ENCODE results near the gene TMEM161B.
"Not testable (repeated sequence)": the region's sequence is repeated elsewhere in the genome, so short reads cannot be mapped to it uniquely, and the experiment has no call there.

TMEM161B gene

DNA sequence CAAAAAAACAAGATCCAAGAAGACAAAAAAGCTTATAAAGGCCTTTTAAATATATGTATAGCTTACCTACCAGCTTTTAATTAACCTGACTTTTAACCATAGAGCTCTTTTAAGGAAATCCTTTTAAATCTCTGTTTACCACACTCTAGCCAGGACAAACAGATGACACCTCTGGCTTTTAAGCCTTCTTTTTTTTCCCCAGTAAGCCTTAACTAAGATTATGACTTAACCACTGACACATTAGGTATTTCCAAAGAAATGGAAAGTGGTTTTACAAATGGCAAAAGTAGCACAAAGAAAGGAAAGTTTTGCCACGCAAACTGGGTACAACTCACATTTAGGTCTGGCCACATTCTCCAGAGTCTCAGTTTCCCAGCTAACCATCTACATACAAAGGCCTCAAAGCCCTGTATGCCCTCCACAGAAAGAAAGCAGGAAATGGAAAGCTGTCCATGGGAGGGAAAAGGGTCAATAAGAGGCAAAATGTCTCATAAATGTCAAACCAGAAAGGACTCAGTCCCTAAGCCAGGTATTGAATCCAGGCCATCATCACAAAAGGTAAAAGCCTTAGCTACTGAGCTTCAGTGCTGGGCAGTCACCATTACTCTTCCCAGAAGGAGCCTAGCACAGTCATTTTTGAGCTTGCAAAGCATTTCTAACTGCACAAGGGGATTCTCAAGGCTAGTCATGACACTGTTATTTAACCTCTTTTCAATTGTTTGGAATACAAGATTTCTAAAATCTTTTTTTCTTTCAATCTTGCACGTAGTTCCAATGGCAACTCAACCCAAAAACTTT lies 19.7 kb downstream of the TMEM161B start:
- DNase-seq (ENCODE audit: low read depth): no peak

DNA sequence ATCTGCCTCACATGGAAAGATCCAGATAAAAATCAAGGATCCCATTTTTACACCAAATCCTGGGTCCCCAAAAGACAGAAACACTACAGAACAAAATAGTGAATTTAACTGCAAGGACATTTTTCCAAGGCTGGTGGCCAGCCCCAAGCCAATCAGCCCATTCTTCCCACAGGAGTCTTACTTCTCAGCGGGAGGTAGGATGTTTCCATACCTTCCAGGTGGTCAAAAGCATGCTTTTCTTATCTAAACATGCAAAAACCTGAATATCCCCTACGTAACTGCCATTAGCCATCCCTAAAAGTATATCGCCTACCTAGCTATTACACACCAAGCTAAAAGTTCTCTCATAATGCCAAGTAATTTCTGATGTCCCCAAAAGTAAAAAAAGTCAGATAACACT lies 20.6 kb downstream of the TMEM161B start:
- DNase-seq (ENCODE audit: low read depth): no peak

DNA sequence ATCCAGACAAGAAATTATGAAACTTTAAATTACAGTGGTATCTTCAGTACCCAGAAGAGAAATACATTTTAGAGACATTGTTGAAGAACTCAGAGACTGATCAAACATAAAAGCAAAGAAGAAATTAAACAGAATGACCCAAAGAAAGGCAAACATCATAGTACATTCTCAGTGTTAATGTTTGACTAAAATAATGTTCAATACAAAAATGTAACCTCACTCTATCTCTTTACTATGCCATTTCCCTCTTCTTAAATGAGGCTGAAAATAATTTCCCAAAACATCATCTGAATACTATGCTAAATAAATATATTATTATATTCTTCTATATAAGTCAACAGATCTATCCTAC lies 22.8 kb downstream of the TMEM161B start:
- DNase-seq (ENCODE audit: low read depth): no peak

DNA sequence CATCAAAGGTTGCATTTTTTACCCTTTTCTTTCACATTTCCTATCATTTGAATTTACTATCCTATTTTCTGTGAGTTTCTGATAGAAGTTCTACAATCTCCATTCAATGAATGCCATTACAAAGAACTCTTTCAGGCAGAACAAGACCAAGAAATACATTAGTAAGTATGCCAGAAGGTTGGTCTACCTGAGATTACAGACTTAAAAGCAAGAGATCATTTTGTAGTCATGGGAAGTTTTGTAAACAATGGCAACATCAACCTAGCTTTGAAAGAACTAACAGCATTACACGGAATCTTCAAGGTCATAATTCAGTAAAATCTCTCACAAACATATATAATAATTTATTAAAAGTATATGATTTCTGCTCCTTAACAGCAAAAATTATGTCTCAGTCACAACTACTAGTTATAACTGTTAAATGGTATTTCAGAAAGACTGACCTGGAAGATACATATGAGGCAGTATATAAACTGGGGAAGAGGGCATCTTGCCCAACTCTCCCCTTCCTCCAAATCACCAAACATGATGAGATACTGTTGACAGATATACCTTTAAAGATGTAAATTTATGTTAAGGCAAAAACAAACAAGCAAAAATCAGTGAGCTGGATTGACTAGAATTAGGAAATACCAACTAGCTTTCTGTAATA lies 23.3 kb downstream of the TMEM161B start:
- DNase-seq (ENCODE audit: low read depth): no peak

DNA sequence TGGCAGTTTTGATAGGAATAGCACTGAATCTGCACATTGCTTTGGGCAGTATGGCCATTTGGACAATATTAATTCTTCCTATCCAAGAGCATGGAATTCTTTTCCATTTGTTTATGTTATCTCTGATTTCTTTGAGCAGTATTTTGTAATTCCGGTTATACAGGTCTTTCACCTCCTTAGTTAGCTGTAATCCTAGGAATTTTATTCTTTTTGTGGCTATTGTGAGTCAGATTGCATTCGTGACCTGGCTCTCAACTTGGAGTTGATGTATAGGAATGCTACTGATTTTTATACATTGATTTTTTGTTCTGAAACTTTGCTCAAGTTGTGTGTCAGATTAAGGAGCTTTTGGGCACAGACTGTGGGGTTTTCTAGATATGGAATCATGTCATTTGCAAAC lies 24.0 kb downstream of the TMEM161B start:
- no peak for DNase-seq (ENCODE audit: low read depth)

DNA sequence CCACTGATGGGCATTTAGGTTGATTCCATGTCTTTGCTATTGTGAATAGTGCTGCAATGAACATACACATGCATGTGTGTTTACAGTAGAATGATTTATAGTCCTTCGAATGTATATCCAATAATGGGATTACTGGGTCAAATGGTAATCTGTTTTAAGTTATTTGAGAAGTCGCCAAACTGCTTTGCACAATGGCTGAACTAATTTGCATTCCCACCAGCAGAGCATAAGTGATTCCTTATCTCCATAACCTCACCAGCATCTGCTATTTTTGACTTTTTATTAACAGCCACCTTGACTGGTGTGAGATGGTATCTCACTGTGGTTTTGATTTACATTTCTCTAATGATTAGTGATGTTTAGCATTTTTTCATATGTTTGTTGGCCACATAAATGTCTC lies 25.2 kb downstream of the TMEM161B start:
- not testable (repeated sequence) for DNase-seq (ENCODE audit: low read depth)

DNA sequence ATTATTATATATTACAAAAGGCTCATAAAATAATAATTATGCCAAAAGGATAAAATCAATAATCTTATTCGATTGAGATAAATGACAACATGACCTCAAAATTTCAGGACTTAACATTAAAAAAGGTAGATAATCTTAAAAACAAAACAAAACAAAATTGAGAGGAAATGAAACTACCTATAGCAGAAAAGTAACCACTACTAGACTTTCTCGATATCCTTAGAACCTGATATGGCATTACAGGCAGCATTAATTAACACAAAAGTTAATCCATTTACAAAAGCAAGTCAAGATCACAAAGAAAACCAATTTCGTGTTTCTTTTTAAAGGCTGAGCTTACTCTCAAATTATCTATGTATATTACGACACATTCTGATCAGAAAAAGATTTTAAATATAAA lies 29.9 kb downstream of the TMEM161B start:
- DNase-seq (ENCODE audit: low read depth): no peak

DNA sequence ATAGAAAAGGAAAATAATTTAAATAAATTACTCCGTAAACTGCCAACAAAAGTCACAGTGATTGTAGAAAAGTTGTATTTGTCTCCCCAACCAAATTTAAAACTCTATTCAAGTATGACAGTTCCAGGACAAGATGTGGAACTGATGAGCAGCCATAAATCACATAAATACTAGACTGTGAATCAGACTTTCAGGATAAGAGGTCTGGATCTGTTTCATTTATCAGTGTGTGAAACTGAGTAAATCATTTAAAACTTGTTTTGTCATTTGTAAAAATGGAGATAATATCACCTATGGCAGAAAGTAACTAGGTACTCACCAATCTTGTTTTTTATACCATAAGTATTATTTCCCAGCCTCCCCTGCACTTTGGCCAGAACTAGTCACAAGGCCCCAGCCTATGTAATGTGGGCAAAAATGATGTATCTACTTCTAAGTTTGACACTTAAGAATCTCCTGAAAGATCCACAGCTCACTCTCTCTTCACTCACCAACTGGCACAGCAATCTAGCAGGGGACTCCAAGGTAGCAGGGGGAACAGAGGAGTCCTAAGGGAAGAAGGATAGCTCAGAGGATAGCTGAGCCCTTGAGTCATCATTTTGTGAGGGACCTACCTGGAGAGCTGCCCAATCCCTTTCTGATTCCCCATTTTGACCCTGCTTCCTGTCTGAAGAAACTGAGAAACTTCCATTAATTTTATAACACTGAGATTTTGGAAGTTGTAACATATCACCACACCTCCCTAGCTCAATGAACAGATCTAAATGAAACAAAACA lies 31.6 kb downstream of the TMEM161B start:
- DNase-seq (ENCODE audit: low read depth): no peak

DNA sequence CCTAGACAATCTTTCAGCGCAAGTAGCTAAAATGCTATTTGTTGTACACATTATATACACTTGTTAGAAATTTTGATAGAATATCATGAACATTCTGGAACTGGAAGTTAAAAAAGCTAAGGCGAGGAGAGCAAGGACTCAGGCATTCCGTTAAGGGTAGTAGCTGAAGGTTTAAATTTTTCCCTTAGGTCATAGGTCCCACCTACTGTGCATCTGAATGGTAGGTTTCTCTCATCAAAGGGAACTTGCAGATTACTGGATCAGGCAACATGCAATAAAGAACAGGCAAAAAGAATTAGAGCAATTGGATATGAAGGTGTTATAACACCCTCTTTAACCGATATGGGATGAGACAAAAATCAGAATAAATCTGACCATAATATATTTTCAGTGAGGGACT lies 32.8 kb downstream of the TMEM161B start:
- no peak for DNase-seq (ENCODE audit: low read depth)

DNA sequence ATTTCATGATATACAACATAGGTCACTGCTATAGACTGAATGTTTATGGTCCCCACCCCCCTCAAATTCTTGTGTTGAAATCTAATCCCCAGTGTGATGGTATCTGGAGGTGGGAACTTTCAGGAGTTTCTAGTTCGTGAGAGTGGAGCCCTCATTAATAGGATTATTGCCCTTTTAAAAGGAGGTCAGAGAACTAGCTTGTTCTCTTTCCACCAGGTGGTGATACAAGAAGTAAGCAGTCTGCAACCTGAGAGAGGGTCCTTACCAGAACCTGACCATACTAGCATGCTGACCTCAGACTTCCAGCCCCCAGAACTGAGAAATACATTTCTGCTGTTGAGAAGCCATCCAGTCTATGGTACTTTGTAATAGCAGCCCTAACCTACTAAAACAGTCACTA lies 33.3 kb downstream of the TMEM161B start:
- DNase-seq (ENCODE audit: low read depth): no peak

DNA sequence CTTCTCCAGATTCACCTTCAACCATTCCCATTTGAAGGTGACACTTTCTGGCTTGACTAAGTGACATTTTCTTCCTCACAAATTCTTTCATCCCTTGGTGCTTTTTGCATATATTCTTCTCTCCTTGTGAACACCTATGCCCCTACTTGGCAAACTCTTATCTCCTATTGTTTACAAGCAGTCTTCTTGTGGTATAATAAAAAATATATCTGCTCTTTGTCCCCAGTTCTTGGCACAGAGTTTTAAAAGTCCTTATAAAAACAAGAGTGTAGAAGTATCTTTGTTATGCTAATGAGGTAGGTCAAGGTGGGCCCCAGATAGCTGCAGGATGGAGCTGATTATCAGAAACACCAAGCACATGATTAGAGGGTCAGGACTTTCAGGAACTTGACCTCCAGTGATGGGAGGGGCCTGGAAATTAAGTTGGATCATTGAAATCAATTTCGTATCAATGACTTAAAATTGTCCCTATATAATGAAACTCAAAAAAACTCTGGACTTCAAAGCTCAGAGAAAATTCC lies 38.0 kb downstream of the TMEM161B start:
- no peak for DNase-seq (ENCODE audit: low read depth)

DNA sequence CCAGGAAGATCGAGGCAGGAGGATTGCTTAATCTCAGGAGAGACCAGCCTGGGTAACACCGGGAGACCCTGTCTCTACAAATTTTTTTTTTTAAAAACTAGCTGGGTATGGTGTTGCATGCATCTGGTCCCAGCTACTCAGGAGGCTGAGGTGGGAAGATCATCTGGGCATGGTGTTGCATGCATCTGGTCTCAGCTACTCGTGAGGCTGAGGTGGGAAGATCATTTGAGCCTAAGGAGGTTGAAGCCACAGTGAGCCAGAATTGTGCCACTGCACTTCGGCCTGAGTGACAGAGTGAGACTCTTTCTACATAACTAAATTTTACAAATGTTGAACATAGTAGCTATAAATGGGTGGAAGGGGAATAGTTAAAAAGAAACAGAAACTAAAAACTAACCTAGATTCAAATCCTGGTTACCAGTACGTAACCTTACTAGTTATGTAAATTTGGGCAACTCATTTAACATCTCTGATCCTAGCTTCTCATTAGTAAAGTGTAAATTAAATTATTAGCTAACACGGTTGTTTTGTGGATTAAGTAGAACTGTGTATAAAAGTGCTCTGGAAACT lies 41.7 kb downstream of the TMEM161B start:
- DNase-seq (ENCODE audit: low read depth): no peak

DNA sequence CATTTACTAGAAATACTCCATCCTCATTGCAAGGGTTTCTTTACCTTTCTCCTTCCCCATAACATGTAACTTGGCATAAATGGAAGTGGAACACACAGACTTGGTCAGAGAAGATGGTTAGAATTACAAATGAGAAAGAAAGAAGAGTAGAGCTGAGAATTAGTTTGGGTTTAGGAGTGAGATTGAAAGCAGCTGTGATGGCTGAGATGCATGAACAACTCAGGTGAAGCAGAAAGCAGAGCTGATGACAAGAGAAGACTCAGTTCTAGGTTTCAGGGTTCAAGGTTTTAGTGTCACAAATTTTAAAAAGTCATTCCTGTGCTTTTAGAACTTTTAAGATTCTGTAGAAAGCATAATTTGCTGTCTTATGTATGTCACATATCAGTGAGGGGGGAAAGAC lies 54.0 kb downstream of the TMEM161B start:
- no peak for DNase-seq (ENCODE audit: low read depth)

DNA sequence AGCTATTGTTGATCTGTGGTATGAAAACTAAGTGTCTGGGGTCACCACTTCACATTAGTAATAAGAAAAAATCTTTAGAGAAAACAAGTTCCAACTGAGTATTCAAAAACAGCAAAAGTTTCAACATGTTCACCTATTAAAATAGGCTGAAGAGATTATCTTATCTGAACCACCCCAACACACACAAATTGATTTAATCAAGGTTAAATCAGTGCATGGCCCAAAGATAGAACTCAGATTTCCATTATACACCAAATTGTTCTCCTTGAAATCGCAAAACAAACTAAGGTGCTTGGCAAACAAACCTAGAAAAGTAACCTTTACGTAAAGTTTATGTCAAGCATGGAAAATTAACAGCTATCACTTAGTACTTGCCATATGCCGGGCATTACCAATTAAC lies 61.1 kb downstream of the TMEM161B start:
- DNase-seq (ENCODE audit: low read depth): no peak

DNA sequence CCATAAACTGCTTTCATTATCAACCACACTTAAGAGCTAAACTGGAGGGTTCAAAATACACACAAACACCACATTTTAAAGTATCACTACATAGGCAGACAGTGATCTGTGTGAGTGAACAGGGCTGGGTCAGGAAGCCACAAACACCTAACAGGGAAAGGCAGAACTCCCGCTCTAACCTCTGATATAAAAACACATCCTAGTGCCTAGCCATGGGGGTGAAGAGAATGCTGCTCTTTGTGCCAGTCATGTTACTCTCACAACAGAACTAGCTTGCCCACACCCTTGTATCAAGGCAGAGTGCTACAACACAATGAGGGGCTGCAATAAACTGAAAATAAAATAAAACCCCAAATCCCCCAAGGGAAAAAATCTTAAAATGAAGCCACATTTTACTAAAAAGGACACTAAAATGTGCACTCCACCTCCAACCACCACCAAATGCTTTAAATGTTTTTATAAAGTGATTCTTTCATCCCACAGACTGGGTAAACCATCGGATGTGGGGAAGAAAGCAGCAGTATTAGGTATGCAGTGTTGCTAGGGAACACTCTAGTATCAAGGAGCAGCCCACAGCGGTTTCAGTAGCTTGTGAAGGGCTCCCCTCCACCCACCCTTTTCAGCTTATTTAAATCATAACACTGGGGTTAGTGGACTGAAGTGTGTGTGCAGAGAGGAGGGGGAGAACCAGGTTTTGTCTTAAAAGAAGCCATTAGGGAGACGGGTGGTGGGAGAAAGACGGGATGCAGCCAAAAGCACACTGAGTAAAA lies 64.5 kb downstream of the TMEM161B start:
- DNase-seq (ENCODE audit: low read depth): peak; percentile 8

DNA sequence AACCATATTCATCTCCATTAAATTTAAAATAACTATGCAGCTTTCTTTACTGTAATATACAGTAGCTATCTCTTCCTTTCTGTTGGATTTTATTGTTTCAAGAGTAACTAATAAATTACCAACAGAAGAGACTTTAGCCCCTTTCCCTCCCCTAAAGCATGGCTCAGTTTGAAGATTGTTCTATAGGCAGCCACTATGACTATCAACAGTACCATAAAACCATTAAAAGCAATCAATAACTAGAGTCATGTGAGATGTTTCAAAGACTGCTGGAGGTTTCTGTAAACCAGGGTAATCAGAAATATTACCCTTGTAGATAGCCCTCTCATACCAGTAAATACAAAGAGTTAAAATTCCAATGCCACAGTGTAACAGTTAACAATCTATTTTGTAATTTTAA lies 73.0 kb downstream of the TMEM161B start:
- no peak for DNase-seq (ENCODE audit: low read depth)

DNA sequence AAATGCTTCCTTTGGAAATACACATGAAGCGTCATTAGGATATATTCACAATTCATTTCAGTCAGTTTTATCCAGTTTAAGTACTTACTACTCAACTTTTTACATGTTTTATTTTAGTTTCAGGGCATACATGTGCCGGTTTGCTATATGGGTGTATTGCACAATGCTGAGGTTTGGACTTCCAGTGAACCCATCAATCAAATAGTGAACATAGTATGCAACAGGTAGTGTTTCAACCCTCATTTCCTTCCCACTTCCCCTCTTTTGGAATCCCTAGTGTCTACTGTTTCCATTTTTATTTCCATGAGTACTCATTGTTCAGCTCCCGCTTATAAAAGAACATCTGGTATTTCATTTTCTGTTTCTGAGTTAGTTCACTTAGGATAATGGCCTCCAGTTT lies 74.7 kb downstream of the TMEM161B start:
- DNase-seq (ENCODE audit: low read depth): no peak

DNA sequence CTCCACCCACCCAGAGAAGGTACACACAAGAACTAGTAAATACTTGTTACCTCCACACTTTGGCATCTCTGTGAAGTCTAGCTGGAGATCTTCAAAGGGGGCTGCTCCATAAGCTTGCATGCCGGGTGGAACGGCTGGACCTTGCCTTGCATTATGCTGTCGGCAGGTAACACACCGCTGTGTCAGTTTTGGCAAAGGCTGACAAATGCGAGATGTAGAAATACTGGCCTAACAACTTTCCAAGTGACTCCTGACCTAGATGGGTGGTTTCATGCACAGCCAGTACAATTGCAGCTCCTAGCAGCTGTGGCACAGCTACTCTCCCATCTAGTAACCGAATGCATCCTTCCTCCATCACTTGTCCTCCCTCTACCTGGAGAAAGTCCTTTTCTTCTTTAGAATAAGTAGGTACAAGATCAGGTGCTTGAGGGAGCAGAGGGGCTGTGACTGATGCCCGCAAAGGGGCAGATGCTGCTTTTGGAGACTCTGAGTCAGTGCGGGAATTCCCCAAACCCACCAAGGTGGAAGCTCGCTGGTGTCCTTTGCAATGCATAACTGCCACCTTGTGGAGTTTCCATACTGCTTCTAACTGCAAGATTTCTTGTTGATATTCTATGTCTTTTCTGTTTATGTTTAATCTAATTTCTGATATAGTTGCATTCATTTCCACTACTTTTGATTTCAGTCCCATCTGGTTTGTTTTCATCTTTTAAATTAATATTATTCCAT lies 78.4 kb downstream of the TMEM161B start:
- DNase-seq (ENCODE audit: low read depth): no peak

DNA sequence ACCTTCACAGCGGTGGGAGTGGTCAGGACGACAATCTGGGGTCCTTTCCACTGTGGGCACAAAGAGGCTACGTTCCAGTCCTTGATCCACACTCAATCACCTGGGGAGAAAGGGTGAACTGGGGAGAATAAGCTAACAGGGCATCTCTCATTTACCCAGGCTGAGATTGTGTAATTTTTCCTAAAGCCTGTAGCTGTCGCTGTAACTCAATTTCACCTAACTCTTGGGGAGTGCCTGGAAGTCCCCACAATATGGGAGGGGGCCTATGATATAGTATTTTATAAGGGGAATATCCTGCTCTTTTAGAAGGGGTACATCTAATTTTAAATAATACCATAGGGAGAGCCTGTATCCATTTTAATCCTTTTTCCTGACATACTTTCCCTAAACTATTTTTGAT lies 79.2 kb downstream of the TMEM161B start:
- DNase-seq (ENCODE audit: low read depth): not testable (repeated sequence)

DNA sequence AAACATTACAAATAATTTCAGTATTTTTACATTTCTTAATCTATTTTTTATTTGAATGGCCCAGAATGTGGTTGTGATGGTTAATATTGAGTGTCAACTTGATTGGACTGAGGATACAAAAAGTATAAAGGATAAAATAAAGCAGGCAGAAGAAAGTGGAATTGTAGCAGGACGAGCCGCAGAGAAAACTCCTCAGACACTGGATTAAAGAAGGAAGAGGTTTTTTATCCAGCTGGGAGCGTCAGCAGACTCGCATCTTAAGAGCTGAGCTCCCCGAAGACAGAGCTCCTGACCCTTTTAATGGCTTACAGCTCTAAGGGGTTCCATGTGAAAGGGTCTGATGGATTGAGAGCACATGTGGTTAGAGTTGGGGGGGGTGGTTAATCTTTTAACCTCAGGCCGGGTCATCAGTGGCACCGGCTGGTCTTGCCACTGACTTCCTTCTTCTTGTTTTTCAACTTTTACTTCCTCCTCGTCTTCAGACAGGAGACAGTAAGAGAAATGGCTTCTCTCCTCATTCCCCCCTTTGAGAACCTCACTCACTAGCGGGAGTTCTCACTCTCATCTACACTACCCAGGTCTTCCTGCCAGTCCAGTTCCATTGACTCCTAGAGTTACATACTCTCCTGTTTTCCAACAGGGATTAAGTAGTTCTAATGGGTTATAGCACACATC lies 80.0 kb downstream of the TMEM161B start:
- DNase-seq (ENCODE audit: low read depth): no peak

DNA sequence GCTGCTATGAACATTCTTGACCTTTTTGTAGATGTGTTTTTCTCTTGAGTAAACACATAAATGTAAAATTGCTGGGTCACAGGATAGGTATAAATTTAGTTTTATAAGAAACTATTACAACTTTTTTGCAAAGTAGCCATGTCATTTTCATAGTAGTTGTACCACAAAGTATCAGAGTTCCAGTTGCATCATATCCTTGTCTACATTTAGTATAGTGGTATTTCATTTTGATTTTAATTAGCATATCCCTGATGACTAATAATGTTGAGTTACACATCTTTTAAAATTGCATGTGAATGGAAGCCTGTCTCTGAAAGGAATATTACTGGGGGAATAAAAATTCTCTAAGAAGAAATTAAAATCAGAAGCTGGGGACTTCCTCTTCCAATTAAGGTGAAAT lies 85.4 kb downstream of the TMEM161B start:
- no peak for DNase-seq (ENCODE audit: low read depth)

Data from non-pigmented ciliary epithelial cell (primary cell).